ENCODE results near the gene IQCM. TPM values are rescaled to one million over a fixed set of nuclear protein-coding genes. Genes with fewer than 3 reads are reported as not detected.

The IQCM gene
- total RNA-seq, 4 donors from 2014 or later: not detected

DNA sequence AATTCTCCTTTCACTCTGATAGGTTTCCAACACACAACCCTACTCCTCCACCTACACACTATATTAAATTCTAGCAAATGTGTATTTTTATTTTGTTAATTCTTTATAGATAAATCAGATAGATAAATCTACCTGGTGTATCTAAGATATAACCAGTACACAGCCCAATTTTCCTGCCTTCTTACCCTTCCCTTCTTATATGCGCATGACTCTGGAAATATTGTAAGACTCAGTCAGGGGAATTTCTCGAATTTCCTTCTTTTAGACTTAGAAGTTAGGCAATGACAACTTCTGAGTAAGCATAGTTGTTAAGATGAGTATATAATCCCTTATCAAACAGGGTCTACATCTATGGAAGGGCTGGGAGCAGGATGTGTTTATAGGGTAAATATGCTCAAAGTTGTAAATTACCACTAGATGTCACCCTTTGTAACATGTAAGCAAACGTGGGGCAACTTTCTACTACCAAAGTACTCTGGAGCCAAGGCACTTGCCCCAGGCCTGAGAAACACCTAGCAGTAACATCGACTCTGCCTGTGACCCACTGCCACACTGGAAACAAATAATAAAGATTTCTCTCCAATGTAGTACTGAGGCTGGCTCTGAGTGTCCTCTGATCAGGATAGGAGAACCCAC, 444.7 kb downstream of the IQCM start:
- TF ChIP-seq, protein P1, sequence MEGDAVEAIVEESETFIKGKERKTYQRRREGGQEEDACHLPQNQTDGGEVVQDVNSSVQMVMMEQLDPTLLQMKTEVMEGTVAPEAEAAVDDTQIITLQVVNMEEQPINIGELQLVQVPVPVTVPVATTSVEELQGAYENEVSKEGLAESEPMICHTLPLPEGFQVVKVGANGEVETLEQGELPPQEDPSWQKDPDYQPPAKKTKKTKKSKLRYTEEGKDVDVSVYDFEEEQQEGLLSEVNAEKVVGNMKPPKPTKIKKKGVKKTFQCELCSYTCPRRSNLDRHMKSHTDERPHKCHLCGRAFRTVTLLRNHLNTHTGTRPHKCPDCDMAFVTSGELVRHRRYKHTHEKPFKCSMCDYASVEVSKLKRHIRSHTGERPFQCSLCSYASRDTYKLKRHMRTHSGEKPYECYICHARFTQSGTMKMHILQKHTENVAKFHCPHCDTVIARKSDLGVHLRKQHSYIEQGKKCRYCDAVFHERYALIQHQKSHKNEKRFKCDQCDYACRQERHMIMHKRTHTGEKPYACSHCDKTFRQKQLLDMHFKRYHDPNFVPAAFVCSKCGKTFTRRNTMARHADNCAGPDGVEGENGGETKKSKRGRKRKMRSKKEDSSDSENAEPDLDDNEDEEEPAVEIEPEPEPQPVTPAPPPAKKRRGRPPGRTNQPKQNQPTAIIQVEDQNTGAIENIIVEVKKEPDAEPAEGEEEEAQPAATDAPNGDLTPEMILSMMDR (IDR thresholded peaks at IDR 0.05; ENCODE audit: low read depth): no peak

DNA sequence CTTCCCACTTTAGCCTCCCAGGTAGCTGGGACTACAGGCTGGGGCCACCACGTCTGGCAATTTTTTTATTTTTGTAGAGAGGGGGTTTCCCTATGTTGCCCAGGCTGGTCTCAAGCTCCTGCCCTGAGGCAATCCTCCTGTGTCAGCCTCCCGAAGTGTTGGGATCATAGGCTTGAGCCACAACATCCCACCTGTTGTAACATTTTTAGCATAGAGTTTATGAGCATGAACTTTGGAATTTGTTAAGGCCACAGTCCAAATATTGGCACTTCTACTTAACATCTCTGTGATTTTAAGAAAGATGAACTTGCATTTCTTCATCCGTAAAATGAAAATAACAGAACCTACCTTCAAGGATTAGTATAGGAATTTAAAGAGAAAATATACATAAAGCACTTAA, 445.6 kb downstream of the IQCM start:
- TF ChIP-seq, protein P1 (IDR thresholded peaks at IDR 0.05; ENCODE audit: low read depth): no peak

DNA sequence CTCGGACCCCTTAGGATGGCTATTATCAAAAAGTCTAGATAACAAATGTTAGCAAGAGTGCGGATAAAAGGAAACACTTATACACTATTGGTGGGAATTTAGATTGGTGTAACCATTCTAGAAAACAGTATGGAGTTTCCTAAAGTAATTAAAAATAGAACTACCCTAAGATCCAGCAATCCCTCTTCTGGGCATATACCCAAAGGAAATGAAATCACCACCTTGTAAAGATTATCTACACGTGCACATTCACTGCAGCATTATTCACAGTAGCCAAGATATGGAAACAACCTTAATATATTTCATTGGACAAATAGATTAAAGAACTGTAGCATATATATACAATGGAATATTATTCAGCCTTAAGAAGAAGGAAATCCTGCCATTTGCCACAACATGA, 462.4 kb downstream of the IQCM start:
- TF ChIP-seq, protein P1 (IDR thresholded peaks at IDR 0.05; ENCODE audit: low read depth): no peak

DNA sequence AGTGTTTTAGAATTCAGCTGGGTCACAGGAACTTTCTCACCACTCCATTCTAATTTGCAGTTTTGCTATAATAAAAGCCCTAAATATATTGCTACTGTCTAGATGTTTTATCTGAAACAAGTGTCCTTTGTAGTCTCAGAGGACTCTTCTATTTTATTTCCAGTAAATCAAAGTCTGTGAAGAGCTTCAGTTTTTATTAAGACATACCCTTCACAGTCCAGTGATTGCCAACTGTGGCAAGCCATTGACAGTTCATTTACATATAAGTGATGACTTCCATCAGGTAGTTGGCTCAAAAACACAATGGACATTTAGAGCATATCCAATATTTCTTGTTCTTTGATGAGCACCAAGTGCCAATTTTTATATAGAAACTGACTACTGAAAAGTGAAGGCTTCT, 466.1 kb downstream of the IQCM start:
- TF ChIP-seq, protein P1 (IDR thresholded peaks at IDR 0.05; ENCODE audit: low read depth): no peak

DNA sequence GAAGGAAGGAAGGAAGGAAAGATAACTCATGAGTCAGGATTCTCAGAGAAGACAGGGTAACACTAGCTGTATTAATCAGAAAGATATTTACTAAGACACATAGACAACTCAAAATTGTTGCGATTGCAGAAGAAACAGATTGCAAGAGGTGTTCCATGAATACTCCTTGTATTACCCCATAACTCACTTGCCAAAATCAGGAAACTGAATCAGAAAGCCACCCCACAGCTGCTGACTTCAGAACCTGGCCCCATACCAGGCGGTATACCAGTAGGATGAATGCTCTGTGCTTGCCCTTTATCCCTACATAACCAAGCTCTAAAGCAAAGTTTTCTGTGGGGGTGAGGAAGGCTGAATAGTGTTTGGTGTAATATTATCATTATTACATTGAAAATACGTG, 468.5 kb downstream of the IQCM start:
- TF ChIP-seq, protein P1 (IDR thresholded peaks at IDR 0.05; ENCODE audit: low read depth): no peak

DNA sequence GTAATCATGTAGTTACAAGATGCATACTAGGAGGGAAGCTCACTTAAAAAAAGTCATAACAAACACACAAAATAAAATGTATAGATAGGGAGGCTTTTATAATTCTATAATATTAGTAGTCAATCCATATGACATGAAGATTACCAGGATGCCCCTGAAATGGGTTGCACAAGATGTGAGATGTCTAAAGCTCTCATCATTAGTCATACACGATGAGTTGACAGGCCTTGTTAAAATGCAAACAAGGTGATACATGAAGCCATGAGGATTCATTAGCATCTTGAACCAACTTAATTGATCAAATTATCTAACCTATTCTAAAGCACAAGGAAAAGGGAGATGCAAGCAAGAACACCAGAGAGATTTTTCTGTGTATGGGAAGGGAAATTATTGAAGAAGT, 470.2 kb downstream of the IQCM start:
- TF ChIP-seq, protein P1 (IDR thresholded peaks at IDR 0.05; ENCODE audit: low read depth): no peak

DNA sequence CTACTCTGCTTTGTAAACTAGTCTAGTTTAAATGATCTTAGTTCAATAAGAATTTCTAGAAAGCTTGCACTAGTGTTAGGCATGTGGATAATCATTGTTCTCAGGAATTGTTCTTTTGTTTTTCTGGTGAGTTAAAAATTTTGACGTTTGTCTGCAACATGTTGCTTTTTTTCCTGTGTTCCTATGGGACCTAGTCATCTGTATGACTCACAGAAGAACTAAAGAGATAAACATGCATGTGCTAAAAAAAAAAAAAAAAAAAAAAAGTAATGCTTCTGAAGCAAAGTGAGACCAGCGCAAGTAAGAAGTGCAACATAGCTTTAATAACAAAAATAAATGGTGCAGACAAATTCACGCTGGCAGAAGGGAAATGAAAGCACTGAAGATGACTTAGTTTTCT, 471.2 kb downstream of the IQCM start:
- TF ChIP-seq, protein P1 (IDR thresholded peaks at IDR 0.05; ENCODE audit: low read depth): no peak
